Measurements from ENCODE around the gene PRTN3.
"Not testable (repeated sequence)": the region's sequence is repeated elsewhere in the genome, so short reads cannot be mapped to it uniquely, and the experiment has no call there.

The PRTN3 gene

GRCh38 chr19:827710-828321 lies 13.0 kb upstream of the PRTN3 start, which contains the start of gene AZU1:
TSS of gene AZU1 (plus strand) at chr19:827837. CDS start at chr19:827847, 10 bp downstream.
- in situ Hi-C loops (cut with HindIII; ENCODE audit: low pct_unique_long_range_greater_than_20kb, low sequenced_read_pairs) = no loop called here
- no peak for DNase-seq (ENCODE audit: low read depth in 1 of 2, low spot score in 1 of 2)

GRCh38 chr19:829129-829758 lies 11.6 kb upstream of the PRTN3 start:
- in situ Hi-C loops (cut with HindIII; ENCODE audit: low pct_unique_long_range_greater_than_20kb, low sequenced_read_pairs) = no loop called here
- TF ChIP-seq JUND (IDR thresholded peaks at IDR 0.05; ENCODE audit: low read depth) = no peak

More at GRCh38 chr19:827710-828321, 13.0 kb upstream of the PRTN3 start, which contains the start of gene AZU1:
- no peak for TF ChIP-seq JUND (IDR thresholded peaks at IDR 0.05; ENCODE audit: low read depth)

GRCh38 chr19:831407-832369 lies 9.1 kb upstream of the PRTN3 start:
- in situ Hi-C loops (cut with HindIII; ENCODE audit: low pct_unique_long_range_greater_than_20kb, low sequenced_read_pairs) = no loop called here
- DNase-seq (ENCODE audit: low read depth in 1 of 2, low spot score in 1 of 2) = no peak
- no peak for TF ChIP-seq JUND (IDR thresholded peaks at IDR 0.05; ENCODE audit: low read depth)

More at GRCh38 chr19:829129-829758, 11.6 kb upstream of the PRTN3 start:
- no peak for DNase-seq (ENCODE audit: low read depth in 1 of 2, low spot score in 1 of 2)

GRCh38 chr19:834216-834615 lies 6.6 kb upstream of the PRTN3 start:
- DNase-seq (ENCODE audit: low read depth in 1 of 2, low spot score in 1 of 2) = no peak
- TF ChIP-seq JUND (IDR thresholded peaks at IDR 0.05; ENCODE audit: low read depth) = no peak
- in situ Hi-C loops (cut with HindIII; ENCODE audit: low pct_unique_long_range_greater_than_20kb, low sequenced_read_pairs) = no loop called here

DNA sequence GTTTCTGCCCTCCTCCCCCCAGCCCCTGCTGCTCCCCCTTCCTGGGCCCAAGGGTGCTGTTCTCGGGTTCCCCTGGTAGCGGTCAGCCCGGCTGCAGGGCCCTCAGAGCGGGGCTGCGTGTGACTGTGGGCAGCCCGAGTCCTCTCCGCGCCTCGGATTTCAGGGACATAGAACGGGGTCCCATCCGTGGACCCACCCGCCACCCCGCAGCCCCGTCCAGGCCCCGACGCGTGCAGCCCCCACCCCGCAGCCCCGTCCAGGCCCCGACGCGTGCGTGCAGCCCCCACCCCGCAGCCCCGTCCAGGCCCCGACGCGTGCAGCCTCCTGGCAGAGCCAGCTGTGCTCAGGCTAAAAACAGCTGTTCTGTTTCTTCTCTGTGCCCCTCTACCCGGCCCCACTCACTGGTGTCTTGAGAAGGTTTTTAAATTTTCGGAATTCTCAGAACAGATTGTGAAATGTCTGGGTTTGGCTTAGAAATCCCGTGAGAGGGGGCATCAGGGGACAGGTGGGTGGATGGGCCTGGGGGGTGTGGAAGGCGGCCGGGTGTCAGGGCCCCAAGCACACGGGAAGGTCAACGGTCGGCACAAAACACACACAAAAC lies 5.5 kb upstream of the PRTN3 start:
- no peak for DNase-seq (ENCODE audit: low read depth in 1 of 2, low spot score in 1 of 2)
- in situ Hi-C loops (cut with HindIII; ENCODE audit: low pct_unique_long_range_greater_than_20kb, low sequenced_read_pairs) = no loop called here
- TF ChIP-seq JUND (IDR thresholded peaks at IDR 0.05; ENCODE audit: low read depth) = no peak

- in situ Hi-C loops (cut with HindIII; ENCODE audit: low pct_unique_long_range_greater_than_20kb, low sequenced_read_pairs) = not testable (repeated sequence)
Measured at GRCh38 chr19:842802-843179, 2.0 kb downstream of the PRTN3 start.

DNA sequence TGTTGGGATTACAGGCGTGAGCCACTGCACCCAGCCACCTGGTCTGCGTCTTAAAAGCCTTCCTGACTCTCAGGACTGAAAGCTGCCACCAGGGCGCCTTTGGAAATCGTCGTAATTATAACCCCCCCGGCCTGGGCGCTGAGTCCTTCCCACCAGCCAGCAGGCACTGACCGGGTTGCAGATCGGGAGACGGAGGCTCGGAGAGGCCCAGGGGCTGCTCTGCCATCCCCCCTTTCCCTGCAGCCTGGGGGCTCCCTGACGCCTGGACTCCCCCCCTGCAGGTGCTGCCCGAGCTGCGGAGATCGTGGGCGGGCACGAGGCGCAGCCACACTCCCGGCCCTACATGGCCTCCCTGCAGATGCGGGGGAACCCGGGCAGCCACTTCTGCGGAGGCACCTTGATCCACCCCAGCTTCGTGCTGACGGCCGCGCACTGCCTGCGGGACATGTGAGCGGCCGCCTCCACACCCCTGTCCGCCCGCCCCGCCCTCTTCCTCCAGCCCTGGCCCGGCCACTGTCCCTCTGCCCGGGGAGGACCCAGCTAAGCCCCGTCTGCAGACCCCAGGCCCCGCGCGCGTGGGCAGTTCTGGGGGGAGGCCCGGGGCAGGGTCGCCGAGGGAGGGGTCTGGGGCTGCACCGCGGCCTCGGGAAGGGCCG lies 2.5 kb downstream of the PRTN3 start:
- in situ Hi-C loops (cut with HindIII; ENCODE audit: low pct_unique_long_range_greater_than_20kb, low sequenced_read_pairs) = no loop called here
- TF ChIP-seq JUND (IDR thresholded peaks at IDR 0.05; ENCODE audit: low read depth) = no peak
- peak in 1 of 2 experiments; percentile 51 for DNase-seq (ENCODE audit: low read depth in 1 of 2, low spot score in 1 of 2)

More at GRCh38 chr19:842802-843179, 2.0 kb downstream of the PRTN3 start:
- DNase-seq (ENCODE audit: low read depth in 1 of 2, low spot score in 1 of 2) = not testable (repeated sequence)

DNA sequence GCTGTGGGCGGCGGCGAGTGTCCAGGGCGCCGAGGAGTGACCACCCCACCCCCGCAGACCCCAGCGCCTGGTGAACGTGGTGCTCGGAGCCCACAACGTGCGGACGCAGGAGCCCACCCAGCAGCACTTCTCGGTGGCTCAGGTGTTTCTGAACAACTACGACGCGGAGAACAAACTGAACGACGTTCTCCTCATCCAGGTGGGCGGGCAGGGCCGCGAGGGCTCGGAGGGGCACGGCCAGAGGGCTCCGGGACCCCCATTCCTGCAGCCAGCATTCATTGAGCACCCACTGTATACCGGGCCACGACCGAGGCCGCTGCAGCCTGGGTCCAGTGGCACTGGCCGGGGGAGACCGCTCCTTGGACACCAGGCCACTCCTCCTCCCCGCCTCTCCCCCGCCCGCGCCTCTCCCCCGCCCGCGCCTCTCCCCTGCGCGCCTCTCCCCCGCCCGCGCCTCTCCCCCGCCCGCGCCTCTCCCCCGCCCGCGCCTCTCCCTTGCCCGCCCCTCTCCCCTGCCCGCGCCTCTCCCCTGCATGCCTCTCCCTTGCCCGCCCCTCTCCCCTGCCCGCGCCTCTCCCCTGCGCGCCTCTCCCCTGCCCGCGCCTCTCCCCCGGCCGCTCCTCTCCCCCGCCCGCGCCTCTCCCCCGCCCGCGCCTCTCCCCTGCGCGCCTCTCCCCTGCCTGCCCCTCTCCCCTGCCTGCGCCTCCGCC lies 3.2 kb downstream of the PRTN3 start:
- in situ Hi-C loops (cut with HindIII; ENCODE audit: low pct_unique_long_range_greater_than_20kb, low sequenced_read_pairs) = no loop called here
- no peak for TF ChIP-seq JUND (IDR thresholded peaks at IDR 0.05; ENCODE audit: low read depth)
- no peak for DNase-seq (ENCODE audit: low read depth in 1 of 2, low spot score in 1 of 2)

DNA sequence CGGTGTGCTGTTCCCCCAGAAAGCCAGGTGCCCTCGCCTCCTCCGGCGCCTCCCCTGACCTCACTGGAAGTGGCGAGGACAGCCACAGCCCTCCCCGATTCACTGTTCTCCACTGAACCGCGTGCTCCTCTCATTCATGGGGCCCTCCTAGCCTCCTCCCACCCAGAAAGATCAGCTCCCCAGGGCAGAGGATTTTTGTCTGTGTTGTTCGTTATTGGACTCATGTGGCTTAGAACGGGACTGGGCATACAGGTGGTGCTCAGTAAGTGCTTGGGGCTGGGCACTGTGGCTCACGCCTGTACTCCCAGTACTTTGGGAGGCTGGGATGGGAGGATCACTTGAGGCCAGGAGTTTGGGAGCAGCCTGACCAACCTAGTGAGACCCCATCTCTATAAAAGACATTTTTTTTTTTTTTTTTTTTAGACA lies 3.8 kb downstream of the PRTN3 start:
- no peak for TF ChIP-seq JUND (IDR thresholded peaks at IDR 0.05; ENCODE audit: low read depth)
- no peak for DNase-seq (ENCODE audit: low read depth in 1 of 2, low spot score in 1 of 2)
- in situ Hi-C loops (cut with HindIII; ENCODE audit: low pct_unique_long_range_greater_than_20kb, low sequenced_read_pairs) = no loop called here

DNA sequence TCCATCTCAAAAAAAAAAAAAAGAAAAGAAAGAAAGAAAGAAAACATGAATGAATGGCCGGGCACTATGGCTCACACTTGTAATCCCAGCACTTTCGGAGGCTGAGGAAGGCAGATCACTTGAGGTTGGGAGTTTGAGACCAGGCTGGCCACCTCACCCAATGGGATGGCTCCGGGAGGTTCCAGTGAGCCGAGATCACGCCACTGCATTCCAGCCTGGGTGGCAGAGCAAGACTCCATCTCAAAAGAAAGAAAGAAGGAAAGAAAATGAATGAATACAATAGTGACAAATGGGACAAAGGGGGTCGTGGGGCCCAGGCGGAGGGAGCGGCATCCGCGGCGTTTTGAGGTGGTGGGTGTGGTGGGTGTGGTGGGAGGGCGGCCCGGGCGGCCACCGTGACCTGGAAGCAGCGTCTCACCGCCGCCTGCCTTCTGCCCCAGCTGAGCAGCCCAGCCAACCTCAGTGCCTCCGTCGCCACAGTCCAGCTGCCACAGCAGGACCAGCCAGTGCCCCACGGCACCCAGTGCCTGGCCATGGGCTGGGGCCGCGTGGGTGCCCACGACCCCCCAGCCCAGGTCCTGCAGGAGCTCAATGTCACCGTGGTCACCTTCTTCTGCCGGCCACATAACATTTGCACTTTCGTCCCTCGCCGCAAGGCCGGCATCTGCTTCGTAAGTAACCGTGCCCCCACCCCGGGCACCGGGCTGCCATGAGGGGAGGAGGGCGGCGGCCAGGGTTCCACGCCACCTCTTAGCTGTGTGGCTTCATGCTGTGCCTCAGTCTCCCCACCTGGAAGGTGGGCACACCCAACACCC lies 5.1 kb downstream of the PRTN3 start:
- DNase-seq (ENCODE audit: low read depth in 1 of 2, low spot score in 1 of 2) = no peak
- in situ Hi-C loops (cut with HindIII; ENCODE audit: low pct_unique_long_range_greater_than_20kb, low sequenced_read_pairs) = no loop called here

More for the DNA sequence above, 5.1 kb downstream of the PRTN3 start:
- TF ChIP-seq JUND (IDR thresholded peaks at IDR 0.05; ENCODE audit: low read depth) = no peak

Measured in T47D (cell line).